ENCODE measurements around the gene POLK. TPM values are rescaled to one million over a fixed set of nuclear protein-coding genes. Genes with fewer than 3 reads are reported as not detected.

Gene POLK
- total and polyA plus RNA-seq, 2 donors (not counting 3 experiments of a cell fraction or from before 2014, with no cell fraction given) = 5.1 to 27.3 TPM

DNA sequence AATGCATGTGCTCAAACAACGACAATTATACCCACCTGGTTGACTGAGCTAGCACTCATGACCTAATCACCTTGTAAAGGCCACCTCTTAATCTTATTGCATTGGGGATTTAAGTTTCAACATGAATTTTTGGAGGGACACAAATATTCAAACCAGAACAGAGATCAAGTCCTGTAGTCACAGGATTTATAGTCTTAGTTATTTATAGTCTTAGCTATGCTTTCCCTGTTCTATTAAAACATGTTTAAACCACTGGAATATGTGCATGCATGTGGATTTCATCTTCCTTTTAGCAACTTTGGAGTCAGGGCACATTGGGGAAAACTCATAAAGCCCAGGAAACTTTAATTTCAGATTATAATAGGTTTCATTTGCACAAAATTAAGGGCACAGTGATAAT is 126.3 kb downstream of the POLK start:
- Histone ChIP-seq H3K9ac (replicated peaks; ENCODE audit: extremely low read depth, insufficient read depth, low read length) (no peak overlapping the region), H3K9me3 (replicated peaks; ENCODE audit: control insufficient read depth, insufficient read depth, low read length) (no peaks in the 10 kb centered on the region), H3K9me1 (replicated peaks; ENCODE audit: control insufficient read depth, extremely low read depth, insufficient read depth, low read length) (no peaks in the 10 kb centered on the region), H4K20me1 (replicated peaks; ENCODE audit: control insufficient read depth, extremely low read depth, insufficient read depth, low read length) (no peaks in the 10 kb centered on the region), H3K27ac (ENCODE audit: insufficient read depth, low read depth, low read length) (no peak overlapping the region), H3K4me3 (replicated peaks in 1 of 3; ENCODE audit: insufficient read depth in 1 of 3, low read depth in 1 of 3, low read length in 3 of 3) (no peak overlapping the region), H3K4me2 (ENCODE audit: insufficient read depth, low read length) (no peak overlapping the region), H3K36me3 (ENCODE audit: control insufficient read depth in 2 of 2, extremely low read depth in 1 of 2, insufficient read depth in 2 of 2, low read length in 2 of 2) (no peaks in the 10 kb centered on the region), H3K79me2 (ENCODE audit: control insufficient read depth, insufficient read depth, low read length) (no peaks in the 10 kb centered on the region), H3K27me3 (ENCODE audit: control insufficient read depth in 2 of 2, insufficient read depth in 2 of 2, low read length in 2 of 2) (no peaks in the 10 kb centered on the region), H3K4me1 (ENCODE audit: control insufficient read depth, extremely low read depth, insufficient read depth, low read length) (peaks cover 18% of the 10 kb centered on the region), H2AFZ (ENCODE audit: low read depth, low read length) (no peak overlapping the region)
- intact Hi-C loops (cut with micrococcal nuclease) = no loop called here
- ChIA-PET CTCF (interaction anchor here (1.4 to 2.5 kb wide), 3 partner anchors 14 to 43 kb away, joined by 3 to 6 read pairs (median 6); no protein-coding TSS in a partner anchor), POLR2A (no interaction called here)
- DNase-seq (ENCODE audit: low read depth, low spot score) (no peak), FAIRE-seq (no peak)
- no TSS peak for BruUV-seq (replicated peaks)
- dilution Hi-C loops (cut with MboI; ENCODE audit: extremely low pct_ligation_motif_present, low sequenced_read_pairs) = no loop called here
- TF ChIP-seq EZH2 (IDR thresholded peaks at IDR 0.05; ENCODE audit: borderline replicate concordance, low read depth, low read length, severe bottlenecking) (no peak), MYC (IDR thresholded peaks at IDR 0.05; ENCODE audit: low read depth, low read length) (no peak), POLR2A (IDR thresholded peaks at IDR 0.05; ENCODE audit: low read depth, low read length) (no peak), FOS (IDR thresholded peaks at IDR 0.05; ENCODE audit: borderline replicate concordance, insufficient read depth, low read length) (no peak), JUN (IDR thresholded peaks at IDR 0.05; ENCODE audit: borderline replicate concordance, insufficient read depth, insufficient read length, low read depth) (no peak), GATA2 (IDR thresholded peaks at IDR 0.05; ENCODE audit: insufficient read depth, insufficient read length, low read depth, low read length) (no peak), CTCF (IDR thresholded peaks at IDR 0.05; ENCODE audit: extremely low read depth in 1 of 2, insufficient read depth in 1 of 2, low read depth in 1 of 2, low read length in 2 of 2) (no peak), POLR2AphosphoS5 (IDR thresholded peaks at IDR 0.05; ENCODE audit: insufficient read depth, low read depth, low read length) (no peak)
- TF ChIP-seq, protein P1, sequence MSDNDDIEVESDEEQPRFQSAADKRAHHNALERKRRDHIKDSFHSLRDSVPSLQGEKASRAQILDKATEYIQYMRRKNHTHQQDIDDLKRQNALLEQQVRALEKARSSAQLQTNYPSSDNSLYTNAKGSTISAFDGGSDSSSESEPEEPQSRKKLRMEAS (IDR thresholded peaks at IDR 0.05; ENCODE audit: insufficient read depth, insufficient read length) = no peak

All from endothelial cell of umbilical vein (primary cell).